Prostate gland (tissue), 2 donors: ENCODE results near the gene PALLD. TPM values are rescaled to one million over a fixed set of nuclear protein-coding genes. Genes with fewer than 3 reads are reported as not detected.

Source experiments
- DNase-seq: peaks from one replicate; pipeline ENCODE4 v3.0.0-alpha.2; 2019; ENCODE audit warnings: low spot score
- H3K27ac ChIP-seq, 2 donors: fragments of 200-600 bp; sonication (generic); 2 replicates each; pipeline ENCODE4 v1.5.1; 2017 to 2019
- H3K27me3 ChIP-seq: fragments of 200-600 bp; sonication (generic); replicated peaks from 2 replicates; pipeline ENCODE4 v1.5.1; 2019; ENCODE audit not compliant: insufficient read depth
- H3K36me3 ChIP-seq, 2 donors: fragments of 200-600 bp; sonication (generic); 1 replicate in 1 of 2; 2 replicates in 1 of 2; pipeline versions ENCODE4 v1.5.1 to v1.8.1; 2017 to 2019
- H3K4me1 ChIP-seq: fragments of 200-600 bp; sonication (generic); replicated peaks from 2 replicates; pipeline ENCODE4 v1.5.1; 2019
- H3K4me3 ChIP-seq, 2 donors: fragments of 200-600 bp; sonication (generic); 2 replicates each; pipeline ENCODE4 v1.5.1; 2017 to 2019
- H3K9me3 ChIP-seq: fragments of 200-600 bp; sonication (generic); 2 replicates; pipeline ENCODE4 v1.5.1; 2017
- POLR2A ChIP-seq: fragments of 450-650 bp; IDR thresholded peaks from one replicate; pipeline ENCODE4 v1.6.1; 2016; ENCODE audit warnings: antibody characterized with exemption, mild to moderate bottlenecking
- POLR2AphosphoS5 ChIP-seq: sonication (generic); formaldehyde crosslinking; IDR thresholded peaks from one replicate; pipeline ENCODE4 v1.6.1; 2017; ENCODE audit warnings: antibody characterized with exemption
- WGBS: methylation state at CpG from one replicate; pipeline ENCODE4 v1.1.5; 2018; 5-methylcytosine and 5-hydroxymethylcytosine counted together
- intact Hi-C: fragments of 100-400 bp; cut with DNase I; formaldehyde crosslinking; loops from one replicate; pipeline ENCODE4 v1.14.2; 2022
- total RNA-seq, 2 donors: library from RNA; depleted of rRNA; stranded (reverse); fragments of >200 nt; gene quantifications; one replicate each; pipeline ENCODE4 v1.1.0, GENCODE V29; 2016
- TF ChIP-seq, protein P1 (sequence below), 4 experiments: fragments of 200-600 bp in 2 of 4; fragments of 450-650 bp in 2 of 4; sonication (generic) in 2 of 4; IDR thresholded peaks; 1 replicate in 3 of 4; 2 replicates in 1 of 4; pipeline ENCODE4 v1.5.1; 2016 to 2019; ENCODE audit warnings: antibody characterized with exemption in 4 of 4, mild to moderate bottlenecking in 2 of 4, moderate library complexity in 2 of 4

The PALLD gene
- total RNA-seq, 2 donors from 2014 or later, result 252 TPM

DNA sequence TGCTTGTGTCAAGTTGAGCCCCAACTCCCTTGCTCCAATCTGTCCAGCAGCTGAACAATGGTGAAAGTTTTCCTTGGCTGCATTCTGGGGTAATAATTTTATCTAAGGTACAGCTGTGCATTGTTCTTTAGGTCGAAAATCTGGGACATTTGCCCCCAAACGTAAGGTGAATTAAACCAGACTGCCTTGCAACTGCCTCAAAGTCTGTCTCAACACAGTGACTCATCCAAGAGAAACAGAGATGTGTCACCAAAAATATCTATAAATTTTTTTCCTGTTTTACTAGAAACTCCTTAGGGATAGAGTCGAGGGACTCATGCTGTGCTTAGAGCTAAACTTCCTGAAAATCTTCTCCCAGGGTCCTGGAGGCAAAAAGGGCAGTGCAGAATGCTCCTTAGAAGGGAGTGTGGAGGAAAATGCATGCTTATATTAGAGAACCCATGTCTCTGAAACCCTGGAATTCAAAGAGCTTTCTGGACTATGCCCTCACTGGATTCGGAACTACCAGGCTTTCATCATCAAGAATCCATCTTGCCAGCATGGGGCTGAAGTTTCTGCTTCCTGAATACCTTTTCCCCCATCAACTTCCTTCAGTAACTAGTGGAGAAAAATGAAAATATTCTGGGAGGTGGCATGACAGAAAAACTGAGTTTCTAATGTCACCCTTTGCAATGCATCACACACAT lies 115.7 kb downstream of the PALLD start:
- no peak for DNase-seq
- Histone ChIP-seq H3K27ac (no peak overlapping the region), H3K4me1 (no peaks in the 10 kb centered on the region), H3K27me3 (no peaks in the 10 kb centered on the region), H3K36me3 (no peaks in the 10 kb centered on the region), H3K4me3 (no peak overlapping the region), H3K9me3 (no peaks in the 10 kb centered on the region)
- TF ChIP-seq, protein P1, sequence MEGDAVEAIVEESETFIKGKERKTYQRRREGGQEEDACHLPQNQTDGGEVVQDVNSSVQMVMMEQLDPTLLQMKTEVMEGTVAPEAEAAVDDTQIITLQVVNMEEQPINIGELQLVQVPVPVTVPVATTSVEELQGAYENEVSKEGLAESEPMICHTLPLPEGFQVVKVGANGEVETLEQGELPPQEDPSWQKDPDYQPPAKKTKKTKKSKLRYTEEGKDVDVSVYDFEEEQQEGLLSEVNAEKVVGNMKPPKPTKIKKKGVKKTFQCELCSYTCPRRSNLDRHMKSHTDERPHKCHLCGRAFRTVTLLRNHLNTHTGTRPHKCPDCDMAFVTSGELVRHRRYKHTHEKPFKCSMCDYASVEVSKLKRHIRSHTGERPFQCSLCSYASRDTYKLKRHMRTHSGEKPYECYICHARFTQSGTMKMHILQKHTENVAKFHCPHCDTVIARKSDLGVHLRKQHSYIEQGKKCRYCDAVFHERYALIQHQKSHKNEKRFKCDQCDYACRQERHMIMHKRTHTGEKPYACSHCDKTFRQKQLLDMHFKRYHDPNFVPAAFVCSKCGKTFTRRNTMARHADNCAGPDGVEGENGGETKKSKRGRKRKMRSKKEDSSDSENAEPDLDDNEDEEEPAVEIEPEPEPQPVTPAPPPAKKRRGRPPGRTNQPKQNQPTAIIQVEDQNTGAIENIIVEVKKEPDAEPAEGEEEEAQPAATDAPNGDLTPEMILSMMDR (IDR thresholded peaks at IDR 0.05), result no peak
- no peak for TF ChIP-seq POLR2A
- no peak for TF ChIP-seq POLR2AphosphoS5
- 44% methylated on average over 4 of the region's 4 CpGs for WGBS
- intact Hi-C loops, result no loop called here

DNA sequence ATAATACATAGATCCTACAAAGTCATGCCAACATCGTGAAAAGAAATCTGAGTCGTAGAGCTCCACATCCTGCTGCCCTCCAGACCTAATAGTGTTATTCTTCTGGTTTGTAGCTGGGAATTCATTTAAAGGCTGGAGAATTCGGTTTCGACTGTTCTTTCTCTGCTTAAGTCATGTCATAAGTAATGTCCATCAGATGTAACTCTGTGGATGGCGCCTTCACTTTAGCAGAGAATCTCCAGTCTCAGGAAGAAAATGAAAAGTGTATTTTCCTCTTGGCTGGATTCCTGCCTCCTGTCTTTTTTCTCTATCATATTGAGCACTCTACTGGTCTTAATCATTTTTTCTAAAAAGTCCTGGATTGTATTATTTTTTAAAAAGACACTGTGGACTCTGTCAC lies 117.0 kb downstream of the PALLD start:
- no peaks in the 10 kb centered on the region for H3K4me1 ChIP-seq
- H3K9me3 ChIP-seq, result no peaks in the 10 kb centered on the region
- DNase-seq, result no peak
- intact Hi-C loops, result no loop called here
- WGBS, result 95% methylated on average over 5 of the region's 5 CpGs
- TF ChIP-seq, protein P1 (IDR thresholded peaks at IDR 0.05), result no peak
- TF ChIP-seq POLR2AphosphoS5 (no peak), POLR2A (no peak)
- H3K36me3 ChIP-seq, result no peaks in the 10 kb centered on the region
- no peak overlapping the region for H3K4me3 ChIP-seq
- no peak overlapping the region for H3K27ac ChIP-seq
- no peaks in the 10 kb centered on the region for H3K27me3 ChIP-seq

DNA sequence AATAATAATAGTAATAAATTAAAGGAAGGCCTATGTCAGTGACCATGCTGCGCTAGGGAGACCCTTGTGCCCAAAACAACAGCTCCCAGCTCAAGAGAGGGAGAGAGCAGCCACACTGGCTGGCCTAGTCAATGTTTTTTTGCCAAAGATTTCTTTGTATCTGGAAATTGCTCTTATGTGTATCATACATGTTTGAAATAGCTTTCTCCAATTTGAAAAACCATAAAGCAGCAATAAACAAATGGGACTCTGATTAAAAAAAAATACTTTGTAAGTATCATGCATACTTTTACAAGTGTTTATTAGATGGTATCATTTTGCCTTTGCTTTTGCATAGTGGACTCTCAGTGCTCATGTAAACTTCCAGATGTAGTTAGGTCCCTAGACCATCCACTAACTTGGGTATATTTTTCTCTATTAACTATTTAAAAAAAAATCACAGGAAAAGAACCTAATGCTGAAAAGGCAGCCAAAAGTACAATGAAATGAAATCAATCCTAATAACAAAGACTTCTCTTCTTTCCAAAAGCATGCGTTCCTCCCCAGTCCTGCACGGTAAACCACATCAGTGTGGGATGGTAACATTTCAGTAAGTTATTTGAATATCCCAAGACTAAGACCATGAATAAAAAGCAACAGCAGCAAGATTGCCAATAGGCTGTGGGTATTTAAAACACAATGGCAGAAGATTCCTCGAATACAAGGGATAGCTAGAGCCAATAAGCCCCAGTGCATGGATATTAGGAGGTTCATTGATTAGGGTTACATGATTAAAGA lies 117.6 kb downstream of the PALLD start:
- no peak overlapping the region for H3K4me3 ChIP-seq
- no peaks in the 10 kb centered on the region for H3K4me1 ChIP-seq
- intact Hi-C loops, result no loop called here
- no peaks in the 10 kb centered on the region for H3K9me3 ChIP-seq
- TF ChIP-seq, protein P1 (IDR thresholded peaks at IDR 0.05), result no peak
- no peak for TF ChIP-seq POLR2AphosphoS5
- TF ChIP-seq POLR2A, result no peak
- WGBS, result 76% methylated on average over 4 of the region's 4 CpGs
- no peak for DNase-seq
- no peak overlapping the region for H3K27ac ChIP-seq
- H3K27me3 ChIP-seq, result no peaks in the 10 kb centered on the region
- no peaks in the 10 kb centered on the region for H3K36me3 ChIP-seq

DNA sequence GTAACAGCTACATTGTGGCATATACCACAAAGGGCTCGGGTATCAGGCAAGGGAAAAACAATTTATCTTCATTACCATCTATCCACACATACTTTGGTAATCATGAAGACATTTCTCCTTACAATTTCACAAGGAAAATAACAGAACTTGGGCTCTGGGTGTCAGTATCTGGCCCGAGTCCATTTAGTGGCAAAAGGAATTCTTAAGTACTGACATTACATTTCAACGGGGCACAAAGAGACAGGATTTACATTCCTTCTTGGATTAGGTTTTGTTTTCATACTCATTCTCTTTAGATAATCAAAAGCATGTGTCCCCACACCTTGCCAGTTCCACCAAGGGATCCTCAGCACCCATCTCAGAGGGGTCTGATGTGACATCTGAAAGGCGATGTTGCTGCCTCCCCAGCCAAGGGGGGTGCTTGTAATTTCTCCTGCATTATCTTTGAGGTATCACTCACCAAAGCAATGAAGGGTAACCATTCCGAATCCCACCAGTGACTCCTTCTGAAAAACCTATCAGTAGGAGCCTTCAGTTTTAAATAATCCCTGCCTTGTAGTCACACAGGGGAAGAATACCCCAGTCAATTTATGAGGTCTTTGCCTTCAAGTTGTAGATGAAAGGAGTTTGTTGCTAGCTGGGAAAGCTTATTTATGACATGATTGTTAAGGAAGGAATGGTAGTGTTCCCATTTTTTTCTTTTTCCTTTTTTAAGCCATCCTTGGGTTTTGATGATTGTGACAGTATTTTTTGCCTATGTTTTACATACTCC lies 118.6 kb downstream of the PALLD start:
- no peak for DNase-seq
- TF ChIP-seq, protein P1 (IDR thresholded peaks at IDR 0.05), result no peak
- TF ChIP-seq POLR2A, result no peak
- TF ChIP-seq POLR2AphosphoS5, result no peak
- WGBS, result 51% methylated on average over 5 of the region's 5 CpGs
- Histone ChIP-seq H3K27ac (no peak overlapping the region), H3K4me1 (no peaks in the 10 kb centered on the region), H3K27me3 (no peaks in the 10 kb centered on the region), H3K9me3 (no peaks in the 10 kb centered on the region), H3K4me3 (no peak overlapping the region), H3K36me3 (no peaks in the 10 kb centered on the region)
- intact Hi-C loops, result no loop called here
